A549 (cell line): ENCODE measurements around the gene PIPOX. TPM values are rescaled to one million over a fixed set of nuclear protein-coding genes. Genes with fewer than 3 reads are reported as not detected.

Source experiments
- ATAC-seq, 2 experiments: fragments of 200-7000 bp in 1 of 2; fragments of >200 bp in 1 of 2; cut with Nextera tagmentation in 1 of 2; cut with Tn5 transposase in 1 of 2; 3 replicates each; pipeline versions ENCODE4 v1.8.0 to v1.9.1; 2018 to 2020; ENCODE audit warnings: mild to moderate bottlenecking in 1 of 2, moderate library complexity in 1 of 2
- CTCF ChIA-PET: fragments of 300-600 bp; sonication (Branson Sonifier 250); formaldehyde crosslinking; extraction: SDS; loops from one replicate; lab custom pipeline; 2021; ENCODE audit warnings: antibody characterized with exemption, inconsistent platforms; lab: Yijun Ruan, JAX
- POLR2A ChIA-PET: fragments of 350-600 bp; formaldehyde crosslinking; extraction: SDS; loops from one replicate; lab custom pipeline; 2021; ENCODE audit warnings: antibody characterized with exemption, inconsistent platforms; lab: Yijun Ruan, JAX
- DNase-seq, 2 experiments: peaks; one replicate each; pipeline versions ENCODE4 v3.0.0 to v3.0.0-alpha.2; 2011 to 2016; ENCODE audit warnings: low read depth in 1 of 2, low spot score in 1 of 2
- FAIRE-seq: peaks from 2 replicates; lab custom pipeline; 2011; peaks lifted over from hg19 to GRCh38; lab: Jason Lieb, UNC
- H3K27ac ChIP-seq, 2 experiments: fragments of >200 bp; sonication (Bioruptor Twin); formaldehyde crosslinking; 3 replicates each; pipeline ENCODE4 v1.5.1; 2016 to 2017
- H3K4me1 ChIP-seq: fragments of >200 bp; sonication (Bioruptor Twin); formaldehyde crosslinking; 3 replicates; pipeline ENCODE4 v1.6.1; 2016
- H3K4me2 ChIP-seq: fragments of >200 bp; sonication (Bioruptor Twin); formaldehyde crosslinking; 3 replicates; pipeline ENCODE4 v1.6.1; 2016
- H3K4me3 ChIP-seq: fragments of >200 bp; sonication (Bioruptor Twin); formaldehyde crosslinking; 3 replicates; pipeline ENCODE4 v1.5.1; 2016
- H3K9me3 ChIP-seq: fragments of >200 bp; sonication (Bioruptor Twin); formaldehyde crosslinking; 3 replicates; pipeline ENCODE4 v1.6.1; 2016
- CTCF ChIP-seq: fragments of >200 bp; sonication (Bioruptor Twin); formaldehyde crosslinking; IDR thresholded peaks from 3 replicates; pipeline ENCODE4 v1.5.1; 2016
- EP300 ChIP-seq, 2 experiments: fragments of >200 bp; sonication (Bioruptor Twin); formaldehyde crosslinking; IDR thresholded peaks; 2 replicates in 1 of 2; 3 replicates in 1 of 2; pipeline ENCODE4 v1.6.1; 2016 to 2017
- HOXA7 ChIP-seq: fragments of 250-450 bp; sonication (Bioruptor Pico); IDR thresholded peaks from 2 replicates; pipeline ENCODE4 v1.5.0; 2020; ENCODE audit warnings: mild to moderate bottlenecking, moderate library complexity
- HOXB13 ChIP-seq: fragments of 250-450 bp; sonication (Bioruptor Pico); IDR thresholded peaks from 2 replicates; pipeline ENCODE4 v1.5.0; 2020; ENCODE audit warnings: low read depth, mild to moderate bottlenecking, moderate library complexity
- HOXB5 ChIP-seq: fragments of 250-450 bp; sonication (Bioruptor Pico); IDR thresholded peaks from 2 replicates; pipeline ENCODE4 v1.5.0; 2020; ENCODE audit warnings: mild to moderate bottlenecking, moderate library complexity
- JUN ChIP-seq, 2 experiments: fragments of >200 bp; sonication (Bioruptor Twin); formaldehyde crosslinking; IDR thresholded peaks; 2 replicates in 1 of 2; 3 replicates in 1 of 2; pipeline ENCODE4 v1.6.1; 2016 to 2017
- JUNB ChIP-seq: fragments of >200 bp; sonication (Bioruptor Twin); formaldehyde crosslinking; IDR thresholded peaks from 2 replicates; pipeline ENCODE4 v1.6.1; 2016
- KDM1A ChIP-seq: fragments of 200-600 bp; sonication (generic); IDR thresholded peaks from 2 replicates; pipeline ENCODE4 v1.6.1; 2016; ENCODE audit warnings: low read depth, mild to moderate bottlenecking
- MAFK ChIP-seq: fragments of 450-650 bp; IDR thresholded peaks from 2 replicates; pipeline ENCODE4 v1.6.1; 2014; ENCODE audit not compliant: partially characterized antibody
- MAZ ChIP-seq: fragments of 150-350 bp; IDR thresholded peaks from 2 replicates; pipeline ENCODE4 v1.6.1; 2014; ENCODE audit warnings: antibody characterized with exemption, low read depth, low read length, borderline replicate concordance
- MYC ChIP-seq: IDR thresholded peaks from 2 replicates; pipeline ENCODE4 v1.6.1; 2012; ENCODE audit warnings: mild to moderate bottlenecking, inconsistent platforms, low read length, improper control_type of control experiment, borderline replicate concordance
- NFE2L2 ChIP-seq: fragments of 150-350 bp; conservative IDR thresholded peaks from 2 replicates; pipeline ENCODE4 v1.6.1; 2014; ENCODE audit warnings: low read length
- NR3C1 ChIP-seq: fragments of >200 bp; sonication (Bioruptor Twin); formaldehyde crosslinking; IDR thresholded peaks from 3 replicates; pipeline ENCODE4 v1.6.1; 2017
- PHF8 ChIP-seq: fragments of 200-600 bp; sonication (generic); IDR thresholded peaks from 2 replicates; pipeline ENCODE4 v1.6.1; 2016; ENCODE audit warnings: low read depth, mild to moderate bottlenecking, antibody characterized with exemption, moderate library complexity, borderline replicate concordance
- RAD21 ChIP-seq, 2 experiments: fragments of >200 bp in 1 of 2; sonication (Bioruptor Twin) in 1 of 2; formaldehyde crosslinking in 1 of 2; IDR thresholded peaks in 1 of 2; conservative IDR thresholded peaks in 1 of 2; 2 replicates in 1 of 2; 3 replicates in 1 of 2; pipeline ENCODE4 v1.6.1; 2012 to 2018; ENCODE audit warnings: inconsistent platforms in 1 of 2
- RFX5 ChIP-seq: fragments of 450-650 bp; IDR thresholded peaks from 2 replicates; pipeline ENCODE4 v1.7.1; 2014; ENCODE audit warnings: antibody characterized with exemption, mild to moderate bottlenecking, moderate library complexity
- RNF2 ChIP-seq: fragments of 200-600 bp; sonication (generic); IDR thresholded peaks from 2 replicates; pipeline ENCODE4 v1.6.1; 2016; ENCODE audit warnings: low read depth, mild to moderate bottlenecking, antibody characterized with exemption, moderate library complexity, borderline replicate concordance
- TFCP2L1 ChIP-seq: fragments of 250-450 bp; sonication (Bioruptor Pico); IDR thresholded peaks from 2 replicates; pipeline ENCODE4 v1.5.0; 2021; ENCODE audit warnings: mild to moderate bottlenecking
- WGBS: methylation state at CpG from one replicate; pipeline ENCODE4 v1.1.6; 2017; ENCODE audit errors: missing lambda C conversion rate; 5-methylcytosine and 5-hydroxymethylcytosine counted together
- polyA plus RNA-seq, 4 experiments: library from polyadenylated mRNA; depleted of rRNA in 3 of 4; stranded (reverse); fragments of >200 nt; fragmentation: RNase III in 1 of 4; extraction: RNeasy Plus Mini Kit Qiagen cat#74134 plus additional on column Dnase treatment in 1 of 4; gene quantifications; 2 replicates in 3 of 4; 3 replicates in 1 of 4; pipeline ENCODE4 v1.2.3, GENCODE V29; 2011 to 2017
- TF ChIP-seq, protein P1 (sequence below): IDR thresholded peaks from 2 replicates; pipeline ENCODE4 v1.6.1; 2012; ENCODE audit warnings: low read depth, borderline replicate concordance

Gene PIPOX
- polyA plus RNA-seq, 2 of the 4 experiments (the other 2 are of a cell fraction), result 0.39 to 0.94 TPM

GRCh38 chr17:29020576-29020975, 22.4 kb upstream of the PIPOX start:
- H3K4me2 ChIP-seq, result no peak overlapping the region
- H3K9me3 ChIP-seq, result no peaks in the 10 kb centered on the region
- H3K4me3 ChIP-seq, result no peak overlapping the region
- DNase-seq, result no peak
- TF ChIP-seq HOXA7 (CRISPR knock-in tag) (no peak), HOXB13 (CRISPR knock-in tag) (no peak), MAFK (no peak), PHF8 (no peak)
- ChIA-PET POLR2A (no interaction called here), CTCF (interaction anchor here (0.9 to 7.6 kb wide), 4 partner anchors 14 to 92 kb away, joined by 3 to 36 read pairs (median 5); no protein-coding TSS in a partner anchor)
- FAIRE-seq, result no peak
- WGBS, result 78% methylated on average over 7 of the region's 8 CpGs
- no peaks in the 10 kb centered on the region for H3K4me1 ChIP-seq
- H3K27ac ChIP-seq, result no peak overlapping the region
- no peak for ATAC-seq

DNA sequence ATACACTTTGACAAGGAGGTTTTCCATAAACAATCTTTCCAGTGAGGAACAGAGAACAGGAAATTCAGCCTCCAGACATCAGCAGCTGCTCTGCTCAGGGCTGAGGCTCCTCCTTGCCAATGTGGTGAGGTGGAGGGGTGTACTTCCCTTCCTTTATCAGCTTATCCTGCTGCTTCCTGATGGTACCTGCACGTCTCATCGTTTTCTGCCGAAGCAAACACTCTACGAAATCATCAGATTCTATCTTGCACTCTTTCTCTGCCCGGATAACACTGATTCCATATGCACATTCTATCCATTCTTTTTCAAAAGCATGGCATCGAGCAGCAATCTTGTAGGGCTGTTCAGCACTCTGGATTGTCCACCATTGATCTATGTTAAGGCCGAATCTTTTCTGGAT, 21.7 kb upstream of the PIPOX start:
- CTCF ChIA-PET, result interaction anchor here (0.9 kb wide), 1 partner anchor 91 kb away, joined by 3 read pairs; no protein-coding TSS in a partner anchor
- Histone ChIP-seq H3K4me3 (no peak overlapping the region), H3K27ac (no peak overlapping the region), H3K4me1 (no peaks in the 10 kb centered on the region), H3K9me3 (no peaks in the 10 kb centered on the region), H3K4me2 (no peak overlapping the region)
- POLR2A ChIA-PET, result no interaction called here
- WGBS, result 42% methylated on average over 7 of the region's 7 CpGs
- DNase-seq, result no peak
- FAIRE-seq, result no peak
- TF ChIP-seq EP300 (IDR thresholded peaks at IDR 0.05) (no peak), JUN (IDR thresholded peaks at IDR 0.05) (no peak), MAZ (no peak), HOXB5 (CRISPR knock-in tag) (no peak), JUNB (no peak)
- ATAC-seq, result no peak

- CTCF ChIA-PET, result interaction anchor here (1.1 kb wide), 1 partner anchor 12 kb away, joined by 3 read pairs; no protein-coding TSS in a partner anchor
- TF ChIP-seq JUNB (no peak), TFCP2L1 (no peak), JUN (IDR thresholded peaks at IDR 0.05) (no peak), NFE2L2 (no peak), MAZ (no peak), MYC (no peak), RAD21 (conservative IDR thresholded peaks at IDR 0.05 in 1 of 2, IDR thresholded peaks at IDR 0.05 in 1 of 2) (no peak), NR3C1 (no peak), KDM1A (no peak), CTCF (no peak), RNF2 (no peak), RFX5 (no peak), EP300 (IDR thresholded peaks at IDR 0.05) (no peak)
- TF ChIP-seq, protein P1, sequence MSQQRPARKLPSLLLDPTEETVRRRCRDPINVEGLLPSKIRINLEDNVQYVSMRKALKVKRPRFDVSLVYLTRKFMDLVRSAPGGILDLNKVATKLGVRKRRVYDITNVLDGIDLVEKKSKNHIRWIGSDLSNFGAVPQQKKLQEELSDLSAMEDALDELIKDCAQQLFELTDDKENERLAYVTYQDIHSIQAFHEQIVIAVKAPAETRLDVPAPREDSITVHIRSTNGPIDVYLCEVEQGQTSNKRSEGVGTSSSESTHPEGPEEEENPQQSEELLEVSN, result no peak
- TF ChIP-seq, all 56 proteins: peak for 0
- H3K4me3 ChIP-seq, result no peak overlapping the region
- no peaks in the 10 kb centered on the region for H3K4me1 ChIP-seq
- ATAC-seq (no peak), FAIRE-seq (no peak), DNase-seq (no peak)
- WGBS, result 28% methylated on average over 7 of the region's 7 CpGs
- H3K4me2 ChIP-seq, result no peak overlapping the region
- POLR2A ChIA-PET, result no interaction called here
- H3K9me3 ChIP-seq, result no peaks in the 10 kb centered on the region
- H3K27ac ChIP-seq, result no peak overlapping the region
Observed at GRCh38 chr17:29022074-29022473, 20.9 kb upstream of the PIPOX start.
